ENCODE results near the gene COPZ1.
A peak's percentile ranks its signal among the peaks of the same experiment; 100 is the strongest.

The COPZ1 gene

DNA sequence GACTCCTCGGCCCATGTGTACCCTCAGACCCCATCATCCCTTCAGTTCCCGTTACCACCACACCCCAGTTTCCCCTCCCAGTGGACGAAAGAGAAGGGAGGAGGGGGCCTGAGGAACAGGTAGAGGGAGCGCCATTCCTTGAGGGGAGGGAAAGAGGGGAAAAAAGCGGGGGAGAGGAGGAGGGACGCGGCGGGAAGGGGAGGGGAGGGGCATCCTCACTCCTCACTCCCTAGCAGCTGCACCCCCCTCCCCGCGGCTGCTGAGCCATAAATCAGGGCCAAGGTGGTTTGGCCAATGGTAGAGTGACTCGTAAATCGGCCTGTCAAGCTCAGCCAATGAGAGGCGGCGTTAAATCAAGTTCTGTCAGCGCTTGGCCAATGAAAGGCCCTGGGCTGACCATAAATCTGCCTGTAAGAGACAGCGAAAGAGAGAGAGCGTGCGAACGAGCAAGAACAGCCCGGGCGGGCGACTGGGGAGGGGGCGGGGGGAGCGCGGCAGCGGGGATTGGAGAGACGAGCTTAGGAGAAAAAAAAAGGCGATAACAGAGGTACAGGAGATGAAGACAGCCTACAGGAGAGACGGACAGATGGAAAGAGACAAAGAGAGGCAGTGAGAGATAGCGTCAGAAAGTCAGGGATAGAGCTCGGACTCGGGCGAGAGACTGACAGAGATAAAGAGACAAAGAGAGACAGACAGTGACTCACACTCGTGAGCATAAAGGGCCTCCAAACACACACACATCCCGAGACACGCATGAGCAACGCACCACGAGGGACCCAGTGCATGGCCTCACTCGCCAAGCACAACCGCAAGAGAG is 34.2 kb downstream of the COPZ1 start:
- peak; percentile 100 for DNase-seq

- no peak for DNase-seq
These were observed 34.9 kb downstream of the COPZ1 start for GRCh38 chr12:54359762-54360351.

- DNase-seq: peak; percentile 83
These were observed 36.0 kb downstream of the COPZ1 start for GRCh38 chr12:54360717-54361456.

DNA sequence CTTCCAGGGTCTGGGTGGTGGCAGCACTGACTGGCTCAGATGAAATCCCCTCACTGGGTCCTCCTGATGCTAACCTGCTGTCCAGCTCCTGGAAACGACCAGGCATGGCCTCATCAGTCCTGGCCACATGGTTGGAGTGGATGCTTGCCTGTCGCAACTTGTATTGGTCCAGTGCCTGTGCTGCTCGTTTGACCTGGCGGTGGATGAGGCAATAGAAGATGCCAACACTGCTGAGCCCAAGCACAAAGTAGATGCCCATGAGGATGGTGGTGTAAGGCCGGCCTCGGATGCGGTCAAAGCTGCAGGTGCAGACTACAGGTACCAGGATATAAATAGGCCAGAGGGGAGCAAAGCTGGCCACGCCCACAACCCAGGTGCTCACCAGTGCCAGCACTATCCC is 38.1 kb downstream of the COPZ1 start:
- DNase-seq: no peak

DNA sequence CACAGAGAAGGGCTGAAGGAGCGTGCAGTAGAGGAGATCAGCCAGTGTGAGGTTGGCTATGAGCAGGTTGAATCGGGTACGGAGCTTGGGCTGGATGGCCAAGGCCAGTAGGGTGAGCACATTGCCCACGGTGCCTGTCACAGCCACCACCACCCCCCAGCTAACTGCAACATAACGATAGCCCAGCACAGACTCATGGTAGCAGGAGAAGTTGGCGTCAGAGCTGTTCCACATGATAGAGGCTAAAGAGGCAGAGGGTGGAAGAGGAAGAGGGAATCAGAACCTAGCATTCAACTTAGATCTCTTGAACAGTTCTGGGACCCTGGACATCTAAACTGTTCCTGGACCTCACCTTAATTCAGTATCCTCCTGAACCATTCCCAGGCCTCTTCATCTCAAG is 38.7 kb downstream of the COPZ1 start:
- DNase-seq: no peak

- DNase-seq: no peak
These were observed 39.5 kb downstream of the COPZ1 start, which contains the start of gene GPR84 for GRCh38 chr12:54364413-54364812. GPR84 (minus strand) TSS chr12:54364486; CDS start chr12:54363851, 635 bp downstream.

DNA sequence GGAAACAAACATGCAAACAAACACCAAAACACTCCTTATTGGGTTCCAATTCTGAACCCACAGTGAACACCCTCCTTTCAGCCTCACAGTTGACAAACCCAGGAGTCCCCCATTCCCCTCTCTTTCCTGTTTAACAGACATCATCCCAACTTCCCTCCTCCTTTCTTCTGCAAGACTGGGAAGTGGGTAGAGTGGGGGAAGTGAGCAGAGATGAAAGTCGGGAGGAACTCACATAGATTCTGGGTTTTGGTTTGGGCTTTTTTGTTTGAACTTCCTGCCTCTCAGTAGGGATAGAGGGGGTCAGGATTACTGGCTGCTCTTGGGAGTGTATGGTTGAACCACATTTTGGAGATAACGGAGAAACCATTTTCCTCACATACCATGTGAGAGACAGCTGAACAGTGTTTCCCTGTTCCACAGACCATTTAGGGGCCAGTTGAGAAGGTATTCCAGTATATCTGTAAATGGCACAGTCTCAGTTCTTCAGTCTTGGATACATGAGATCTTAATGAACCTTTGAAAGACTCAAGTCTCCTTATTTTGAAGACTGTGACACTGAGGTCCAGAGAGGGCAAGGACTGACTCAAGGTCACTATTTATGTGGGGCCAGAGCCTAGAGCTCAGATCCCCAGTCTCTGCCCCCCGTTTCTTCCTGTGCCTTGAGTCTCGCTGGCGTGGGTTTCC is 43.2 kb downstream of the COPZ1 start:
- no peak for DNase-seq

- peak; percentile 86 for DNase-seq
These were observed 44.0 kb downstream of the COPZ1 start for GRCh38 chr12:54368709-54369596.

- DNase-seq: no peak
These were observed 44.7 kb downstream of the COPZ1 start for GRCh38 chr12:54369597-54370131.

GRCh38 chr12:54370171-54370730 is 45.3 kb downstream of the COPZ1 start:
- peak; percentile 75 for DNase-seq

DNA sequence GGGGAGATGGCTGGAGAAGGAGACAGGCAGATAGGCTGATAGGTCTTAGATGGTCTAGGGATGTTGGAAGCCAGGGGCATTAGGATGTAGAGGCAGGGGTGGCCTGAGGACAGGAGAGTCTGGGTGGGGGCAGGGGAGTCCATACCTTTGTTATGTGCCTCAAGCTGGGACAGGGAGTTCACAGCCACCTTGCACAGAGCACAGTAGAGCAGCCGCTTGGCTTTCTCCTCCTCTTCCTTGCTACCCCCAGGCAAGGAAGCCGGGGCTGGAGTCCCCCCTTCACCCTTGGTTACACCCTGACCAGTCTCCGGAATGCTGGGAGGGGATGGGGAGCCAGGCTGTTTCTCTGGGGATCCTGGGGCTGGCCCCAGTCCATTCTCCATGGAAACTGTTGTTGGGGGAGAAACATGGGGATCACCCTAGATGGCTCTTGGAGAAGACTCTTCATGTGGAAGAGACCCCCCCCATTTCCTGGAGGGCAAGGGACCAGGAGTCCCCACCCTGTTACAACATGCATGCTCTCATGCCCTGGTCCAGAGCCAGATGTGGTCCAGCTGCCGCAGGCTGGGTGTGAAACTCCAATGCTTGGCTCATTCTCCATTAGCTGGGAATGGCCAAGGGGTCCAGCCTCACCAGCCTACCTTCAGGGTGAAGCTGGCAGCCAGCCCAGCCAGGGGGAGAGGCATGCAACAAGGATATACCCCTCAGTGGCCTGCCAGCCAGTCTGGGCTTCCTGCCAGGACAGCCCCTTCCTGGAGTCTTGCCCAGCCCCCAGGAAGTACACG is 46.6 kb downstream of the COPZ1 start:
- DNase-seq: no peak

- DNase-seq: no peak
These were observed 47.3 kb downstream of the COPZ1 start for GRCh38 chr12:54372113-54372806.

DNA sequence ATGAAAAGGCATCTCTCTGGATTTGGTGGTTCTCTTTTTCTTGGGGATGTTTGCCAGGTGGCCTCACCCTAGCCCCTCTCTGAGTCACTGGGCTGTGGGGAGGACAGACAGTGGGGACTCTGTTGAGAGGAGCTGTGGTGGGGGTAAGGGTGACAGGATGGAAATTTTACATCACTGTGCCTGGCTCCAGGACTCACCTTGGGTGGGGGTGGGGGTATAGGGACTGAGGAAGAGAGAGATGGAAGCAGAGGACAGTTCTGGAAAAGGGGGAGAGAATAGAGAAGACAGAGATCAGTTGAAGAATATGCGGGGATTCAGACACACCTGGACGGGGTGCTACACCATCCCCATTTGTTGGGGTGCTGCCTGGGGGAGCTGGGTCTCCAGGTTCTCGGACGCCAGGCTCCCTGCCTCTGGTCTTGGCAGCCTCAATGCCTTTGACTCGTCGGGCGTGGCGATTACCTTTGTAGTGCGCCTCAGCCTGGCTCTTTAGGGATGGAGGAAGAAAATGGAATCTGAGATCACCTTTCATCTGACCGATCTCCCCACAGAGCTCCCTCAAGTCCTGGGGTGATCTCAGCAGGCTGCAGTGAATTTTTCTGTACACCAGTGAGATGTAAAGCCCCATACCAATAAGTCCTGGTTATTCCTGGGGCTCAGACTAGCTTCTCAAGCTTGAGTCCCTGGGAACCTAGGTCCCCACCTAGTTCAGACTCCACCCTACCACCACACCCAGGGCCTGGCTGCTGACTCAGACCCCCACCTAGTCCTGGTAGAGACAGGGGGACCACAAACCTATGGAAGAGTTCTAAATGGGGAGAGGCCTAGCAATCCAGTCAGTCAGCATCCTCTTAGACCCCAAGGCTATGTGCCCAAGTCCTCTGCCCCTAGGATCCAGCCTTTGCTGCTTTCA is 49.0 kb downstream of the COPZ1 start:
- DNase-seq: no peak

DNA sequence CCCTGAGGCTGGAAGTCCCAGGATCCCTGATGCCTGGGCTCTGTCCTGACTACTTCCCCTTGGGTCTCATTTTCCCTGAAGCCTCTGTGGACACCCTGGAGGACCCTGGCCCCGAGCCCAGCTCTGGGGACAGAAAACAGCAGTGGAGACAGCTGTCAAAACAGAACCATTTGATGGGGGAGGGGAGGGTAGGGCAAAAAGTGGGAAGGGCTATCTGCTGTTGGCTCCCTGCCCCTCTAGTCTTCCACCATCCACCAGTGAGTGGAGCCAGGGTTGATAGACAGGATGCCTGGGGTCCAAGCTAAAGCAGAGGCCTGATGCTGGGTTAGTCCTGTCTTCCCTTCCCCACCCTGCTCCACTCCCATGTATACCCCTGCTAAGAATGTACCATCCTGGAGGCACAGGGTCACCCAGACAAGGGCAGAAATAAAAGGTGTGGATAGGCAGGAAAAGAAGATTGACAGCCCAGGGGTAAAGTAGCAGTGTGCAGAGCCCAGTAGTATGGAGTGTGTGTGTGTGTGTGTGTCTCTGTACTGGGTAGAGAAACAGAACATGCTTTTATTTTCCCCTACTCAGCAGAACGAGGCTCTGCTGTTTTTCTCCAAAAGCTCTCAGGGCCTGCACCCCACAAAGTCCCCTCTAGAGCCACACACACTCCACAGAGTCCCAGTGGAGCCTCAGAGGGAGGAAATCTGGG is 49.8 kb downstream of the COPZ1 start:
- DNase-seq: no peak

DNA sequence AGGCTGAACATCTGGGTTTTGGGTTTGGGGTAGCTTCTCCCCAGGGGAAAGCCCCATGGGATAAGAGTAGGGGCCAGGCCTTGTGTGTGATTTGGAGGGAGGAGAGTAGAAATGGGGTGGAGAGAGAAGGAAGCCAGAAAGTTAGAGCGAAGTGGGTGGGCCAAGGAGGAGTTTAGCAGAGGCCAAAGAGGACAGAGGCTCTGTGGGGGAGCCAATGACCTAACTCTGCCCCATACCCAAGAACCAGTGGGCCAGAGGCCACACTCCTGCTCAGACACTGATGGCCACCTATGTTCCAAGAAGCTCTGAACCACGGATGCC is 50.3 kb downstream of the COPZ1 start:
- no peak for DNase-seq

DNA sequence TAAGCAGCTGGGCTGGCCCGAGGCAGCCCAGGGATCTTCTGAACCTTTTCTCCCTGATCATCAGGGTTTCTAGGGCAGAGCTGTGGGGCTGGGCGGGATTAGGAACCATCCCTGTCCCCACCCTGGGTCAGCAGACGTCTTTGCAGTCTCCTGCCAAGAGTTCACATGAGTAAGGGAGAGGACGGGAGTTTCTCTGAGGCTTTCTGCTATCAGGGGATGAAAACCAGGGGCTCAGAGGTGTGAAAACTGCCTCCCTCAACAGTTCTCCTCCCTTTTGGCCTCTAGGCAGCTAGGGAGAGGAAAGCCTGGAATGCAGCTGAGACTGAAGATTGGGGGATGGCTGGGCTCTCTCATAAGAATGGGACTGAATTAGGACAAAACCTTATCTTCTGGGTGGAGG is 51.7 kb downstream of the COPZ1 start:
- DNase-seq: no peak

DNA sequence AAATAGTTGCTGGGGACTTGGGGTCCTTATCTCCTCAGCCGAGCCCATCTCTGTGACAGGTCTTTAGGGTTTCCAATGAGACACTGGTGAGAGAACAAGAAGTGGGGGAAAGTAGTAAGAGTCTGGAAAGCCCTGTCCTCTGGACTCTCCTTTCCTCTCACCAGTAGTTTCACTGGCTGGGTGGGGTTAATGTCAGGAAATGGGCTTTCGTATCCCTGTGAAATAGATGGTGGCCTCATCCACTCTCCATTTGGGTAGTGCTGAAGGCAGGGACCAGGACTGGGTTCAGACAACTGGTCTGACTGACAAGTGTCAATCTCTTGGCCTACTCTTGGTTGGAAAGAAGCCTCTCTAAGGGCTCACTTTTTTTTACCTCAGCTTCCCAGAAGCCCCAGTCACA is 52.1 kb downstream of the COPZ1 start:
- DNase-seq: no peak
